Neuron (in vitro differentiated cells): ENCODE results near the gene NMT1.
A peak's percentile ranks its signal among the peaks of the same experiment; 100 is the strongest.

Experiments
- H2AFZ ChIP-seq: one replicate; pipeline ENCODE4 v1.6.1; 2013; ENCODE audit warnings: low read depth, mild to moderate bottlenecking, inconsistent platforms, low read length, moderate library complexity
- H3K27me3 ChIP-seq: one replicate; pipeline ENCODE4 v1.6.1; 2013; ENCODE audit warnings: low read length; ENCODE audit not compliant: insufficient read depth
- H3K36me3 ChIP-seq: one replicate; pipeline ENCODE4 v1.6.1; 2013; ENCODE audit warnings: low read length; ENCODE audit not compliant: insufficient read depth
- H3K4me1 ChIP-seq: one replicate; pipeline ENCODE4 v1.6.1; 2013; ENCODE audit warnings: low read length; ENCODE audit not compliant: insufficient read depth
- H3K4me3 ChIP-seq: 2 replicates; pipeline ENCODE4 v1.5.1; 2013; ENCODE audit warnings: mild to moderate bottlenecking, low read length, moderate library complexity
- H3K9me3 ChIP-seq: one replicate; pipeline ENCODE4 v1.6.1; 2013; ENCODE audit warnings: low read length

The NMT1 gene

DNA sequence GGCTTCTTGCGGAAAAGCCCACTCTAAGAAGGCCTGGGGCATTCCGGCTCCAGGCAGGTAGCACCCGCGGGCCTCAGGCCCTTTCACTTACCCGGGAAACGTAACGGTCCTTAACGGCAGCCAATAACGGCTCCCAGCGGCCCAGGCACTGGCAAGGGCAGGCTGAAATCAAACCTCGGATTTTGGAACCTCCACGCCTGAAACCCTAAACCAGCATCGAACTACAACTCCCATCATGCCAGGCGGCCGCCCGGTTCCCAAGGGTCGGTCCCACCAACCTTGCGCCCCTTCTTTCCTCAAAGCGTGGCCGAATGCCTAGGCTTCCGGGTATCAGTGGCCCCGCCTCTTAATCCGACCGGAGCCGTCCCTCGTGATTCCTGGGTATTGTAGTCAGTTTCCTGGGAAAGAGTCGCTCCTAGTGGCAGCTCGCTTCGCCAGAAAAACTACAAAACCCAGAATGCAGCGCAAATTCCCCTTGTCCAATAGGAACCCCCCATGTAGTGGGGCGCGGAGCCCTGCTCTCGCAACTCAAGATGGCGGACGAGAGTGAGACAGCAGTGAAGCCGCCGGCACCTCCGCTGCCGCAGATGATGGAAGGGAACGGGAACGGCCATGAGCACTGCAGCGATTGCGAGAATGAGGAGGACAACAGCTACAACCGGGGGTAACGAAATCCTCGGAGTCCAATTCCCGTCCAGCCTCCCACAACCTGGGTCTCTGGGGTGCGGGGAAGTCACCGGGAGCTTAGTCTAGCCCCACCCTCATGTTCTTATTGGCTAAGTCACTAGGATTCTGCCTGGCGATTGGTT, at the start of gene NMT1:
Gene NMT1, plus strand, starts transcription at position 521 of the 809 bp plus-strand sequence. Its CDS starts 13 bp downstream, at position 534.
- Histone ChIP-seq H3K9me3 (no peaks in the 10 kb centered on the region), H2AFZ (peak within 1 kb of the TSS; percentile 55), H3K4me3 (peak within 1 kb of the TSS; percentile 85), H3K36me3 (no peaks in the 10 kb centered on the region), H3K4me1 (peaks cover 7% of the 10 kb centered on the region), H3K27me3 (no peaks in the 10 kb centered on the region)

- no peak overlapping the region for H3K4me3 ChIP-seq
- no peaks in the 10 kb centered on the region for H3K9me3 ChIP-seq
- H3K27me3 ChIP-seq, result no peaks in the 10 kb centered on the region
- H3K36me3 ChIP-seq, result no peaks in the 10 kb centered on the region
- peaks cover 18% of the 10 kb centered on the region for H3K4me1 ChIP-seq
- H2AFZ ChIP-seq, result no peak overlapping the region
Measured at GRCh38 chr17:45011767-45012166, 49.4 kb upstream of the NMT1 start.

- H3K27me3 ChIP-seq, result no peaks in the 10 kb centered on the region
- no peaks in the 10 kb centered on the region for H3K36me3 ChIP-seq
- H3K4me1 ChIP-seq, result peaks cover 17% of the 10 kb centered on the region
- no peak overlapping the region for H3K4me3 ChIP-seq
- no peaks in the 10 kb centered on the region for H3K9me3 ChIP-seq
- H2AFZ ChIP-seq, result no peak overlapping the region
Measured at GRCh38 chr17:45013021-45013997, 47.8 kb upstream of the NMT1 start.

- H3K4me3 ChIP-seq, result no peak overlapping the region
- no peak overlapping the region for H2AFZ ChIP-seq
- no peaks in the 10 kb centered on the region for H3K9me3 ChIP-seq
- no peaks in the 10 kb centered on the region for H3K27me3 ChIP-seq
- H3K36me3 ChIP-seq, result no peaks in the 10 kb centered on the region
- peaks cover 23% of the 10 kb centered on the region for H3K4me1 ChIP-seq
Measured at GRCh38 chr17:45016237-45016636, 44.9 kb upstream of the NMT1 start.

DNA sequence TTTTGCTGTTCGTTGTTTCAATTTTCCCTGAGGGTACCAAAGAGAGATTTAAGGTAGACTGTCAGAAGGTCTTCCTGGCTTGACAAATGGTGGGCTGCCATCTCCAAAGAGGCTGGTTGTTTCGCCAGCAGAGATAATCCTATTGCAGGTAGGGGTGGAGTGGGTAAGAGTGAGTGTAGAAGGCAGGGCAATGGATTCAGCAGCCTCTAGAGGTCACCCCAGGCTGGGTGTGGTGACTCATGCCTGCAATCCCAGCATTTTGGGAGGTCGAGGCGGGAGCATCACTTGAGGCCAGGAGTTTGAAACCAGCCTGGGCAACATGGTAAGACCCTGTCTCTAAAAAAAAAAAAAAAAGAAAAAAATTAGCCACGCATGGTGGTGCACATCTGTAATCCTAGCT, 44.3 kb upstream of the NMT1 start:
- Histone ChIP-seq H2AFZ (no peak overlapping the region), H3K4me3 (no peak overlapping the region), H3K4me1 (peaks cover 23% of the 10 kb centered on the region), H3K27me3 (no peaks in the 10 kb centered on the region), H3K9me3 (no peaks in the 10 kb centered on the region), H3K36me3 (no peaks in the 10 kb centered on the region)

DNA sequence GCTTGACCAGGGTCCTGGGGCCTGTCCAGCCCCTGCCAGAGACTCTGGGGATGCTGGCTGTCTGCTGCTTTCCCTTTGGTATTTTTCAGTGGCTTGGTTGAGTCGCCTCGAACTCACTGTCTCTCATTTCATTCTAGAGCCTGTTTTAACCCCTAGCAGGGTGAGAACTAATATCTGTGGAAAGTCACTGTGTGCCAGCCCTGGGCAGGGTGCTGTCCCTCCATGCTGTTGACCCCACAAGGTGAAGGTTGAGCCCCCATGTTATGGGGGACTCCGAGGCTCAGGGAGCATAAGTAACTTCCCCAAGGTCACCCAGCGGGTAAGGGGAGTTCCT, 42.6 kb upstream of the NMT1 start:
- Histone ChIP-seq H3K36me3 (peaks cover under 1% of the 10 kb centered on the region), H3K9me3 (no peaks in the 10 kb centered on the region), H3K4me1 (peaks cover 16% of the 10 kb centered on the region), H2AFZ (peak overlapping the region; percentile 35), H3K4me3 (peak overlapping the region; percentile 37), H3K27me3 (no peaks in the 10 kb centered on the region)

DNA sequence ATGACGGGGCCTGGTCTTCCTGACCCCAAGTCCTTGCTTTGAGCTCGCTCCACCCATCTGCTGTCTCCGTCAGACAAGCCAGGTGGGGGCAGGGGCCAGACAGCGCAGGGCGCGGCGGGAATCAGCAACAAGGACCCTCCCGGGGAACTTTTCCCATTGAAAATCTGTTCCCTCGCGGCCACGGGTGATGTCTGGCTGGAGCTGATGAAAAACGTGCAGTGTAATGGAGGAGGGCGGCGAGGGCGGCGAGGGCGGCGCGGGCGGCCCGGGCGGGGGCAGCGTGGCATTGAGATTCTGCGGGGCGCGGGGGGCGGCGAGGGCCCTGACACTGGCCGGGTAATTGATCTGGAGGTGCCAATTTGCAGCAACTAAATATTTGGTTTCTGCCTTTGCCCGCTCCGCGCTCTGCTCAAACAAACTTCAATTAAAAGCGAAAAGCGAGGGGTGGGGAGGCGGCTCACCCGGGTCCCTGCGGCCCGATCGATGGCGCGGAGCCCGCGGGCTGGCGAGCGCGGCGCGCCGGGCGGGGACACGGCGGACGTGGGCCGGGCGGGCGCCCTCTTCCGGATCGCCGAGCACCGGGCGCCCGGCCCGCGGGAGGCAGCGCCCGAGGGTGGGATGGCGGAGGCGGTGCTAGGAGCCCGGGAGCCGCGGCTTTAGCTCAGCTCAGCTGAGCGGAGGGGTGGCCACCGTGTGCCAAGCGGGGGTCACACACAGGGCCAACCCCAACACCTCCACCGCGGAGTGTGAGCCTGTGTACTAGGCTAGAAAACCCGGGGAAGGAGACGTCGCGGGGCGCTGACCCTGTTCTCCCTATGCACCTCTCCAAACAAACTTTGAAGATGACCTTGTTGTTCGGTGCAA, 42.0 kb upstream of the NMT1 start:
- Histone ChIP-seq H3K36me3 (peaks cover 6% of the 10 kb centered on the region), H3K4me1 (peaks cover 13% of the 10 kb centered on the region), H3K27me3 (no peaks in the 10 kb centered on the region), H3K4me3 (peak overlapping the region; percentile 37), H2AFZ (peak overlapping the region; percentile 35), H3K9me3 (no peaks in the 10 kb centered on the region)

DNA sequence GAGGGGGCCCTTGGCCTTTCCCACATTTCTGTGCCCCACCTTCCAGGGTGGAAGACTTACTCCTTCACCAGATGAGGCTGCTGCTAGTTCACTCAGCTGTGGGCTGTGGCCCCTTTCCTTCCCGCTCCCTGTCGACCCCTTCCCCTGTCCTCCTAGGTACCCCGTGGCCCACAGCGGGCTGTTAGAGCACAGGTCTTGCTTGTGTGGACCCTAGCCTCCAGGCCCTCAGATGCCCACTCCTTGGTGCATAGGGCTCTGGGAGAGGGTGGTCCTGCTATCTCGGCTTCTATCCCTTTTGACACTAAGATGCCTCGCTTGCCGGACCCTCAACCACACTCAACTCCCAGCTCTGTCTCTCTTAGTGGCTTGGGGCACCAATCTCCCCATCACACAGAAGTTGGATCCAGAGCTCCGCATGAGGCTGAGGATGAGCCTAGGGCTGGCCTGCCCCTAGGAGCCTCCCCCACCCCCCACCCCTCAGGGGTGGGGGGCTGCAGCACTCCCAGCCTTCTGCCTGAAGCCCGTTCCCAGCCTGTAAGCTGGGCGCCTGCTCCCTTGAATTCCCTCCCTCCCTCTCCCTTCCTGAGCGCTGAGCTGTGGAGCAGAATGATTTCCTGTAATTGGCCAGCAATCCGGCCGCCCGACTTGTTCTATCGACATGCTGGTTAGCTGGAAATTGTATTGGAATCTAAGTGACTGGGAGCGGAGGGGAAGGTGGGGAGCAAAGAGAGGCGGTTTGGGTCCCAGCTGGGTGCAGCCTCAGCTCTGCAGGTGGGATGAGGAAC, 40.6 kb upstream of the NMT1 start:
- Histone ChIP-seq H3K4me1 (peaks cover 13% of the 10 kb centered on the region), H3K36me3 (peaks cover 19% of the 10 kb centered on the region), H3K9me3 (no peaks in the 10 kb centered on the region), H3K4me3 (no peak overlapping the region), H3K27me3 (no peaks in the 10 kb centered on the region), H2AFZ (no peak overlapping the region)

- Histone ChIP-seq H3K4me3 (no peak overlapping the region), H3K27me3 (no peaks in the 10 kb centered on the region), H2AFZ (no peak overlapping the region)
Measured at GRCh38 chr17:45021607-45022287, 39.4 kb upstream of the NMT1 start.

GRCh38 chr17:45022288-45022648, 38.8 kb upstream of the NMT1 start:
- no peak overlapping the region for H2AFZ ChIP-seq
- no peaks in the 10 kb centered on the region for H3K27me3 ChIP-seq
- peaks cover 27% of the 10 kb centered on the region for H3K36me3 ChIP-seq
- peaks cover 9% of the 10 kb centered on the region for H3K4me1 ChIP-seq
- no peaks in the 10 kb centered on the region for H3K9me3 ChIP-seq
- no peak overlapping the region for H3K4me3 ChIP-seq

More at GRCh38 chr17:45021607-45022287, 39.4 kb upstream of the NMT1 start:
- H3K4me1 ChIP-seq, result peaks cover 9% of the 10 kb centered on the region
- no peaks in the 10 kb centered on the region for H3K9me3 ChIP-seq
- peaks cover 23% of the 10 kb centered on the region for H3K36me3 ChIP-seq

DNA sequence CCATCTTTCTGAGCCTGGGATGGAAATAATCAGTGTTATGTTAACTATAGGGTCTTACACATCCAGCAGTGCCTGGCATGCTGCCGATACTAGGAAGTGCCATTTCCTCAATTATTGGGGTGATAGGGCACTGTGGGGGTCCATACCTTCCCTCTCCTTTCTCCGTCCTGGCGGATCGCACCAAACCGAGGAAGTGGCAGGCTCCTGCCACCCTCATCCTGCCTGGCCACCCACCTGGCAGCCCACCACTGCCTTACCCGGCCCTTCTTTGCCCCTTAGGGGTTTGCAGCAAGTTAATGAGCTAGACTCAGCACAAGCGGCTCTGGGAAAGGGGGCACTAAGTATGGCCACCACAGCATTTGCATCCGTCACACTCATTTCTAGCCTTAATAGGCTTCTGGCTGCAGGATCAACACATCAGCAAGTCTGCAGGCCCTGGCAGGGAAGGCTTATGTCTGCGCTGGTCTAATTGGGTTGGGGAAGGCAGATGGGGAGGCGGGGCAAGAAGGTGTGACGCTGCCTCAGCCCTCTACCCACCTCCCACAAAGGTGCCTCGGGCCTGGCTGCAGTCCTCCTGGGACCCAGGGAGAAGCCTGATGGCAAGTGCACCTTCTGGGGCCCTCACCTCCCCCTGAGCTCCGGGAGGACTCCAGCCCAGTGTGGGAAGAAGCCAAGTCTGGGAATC, 38.3 kb upstream of the NMT1 start:
- H3K4me3 ChIP-seq, result no peak overlapping the region
- no peak overlapping the region for H2AFZ ChIP-seq
- H3K27me3 ChIP-seq, result no peaks in the 10 kb centered on the region
- peaks cover 27% of the 10 kb centered on the region for H3K36me3 ChIP-seq
- H3K9me3 ChIP-seq, result no peaks in the 10 kb centered on the region
- H3K4me1 ChIP-seq, result peaks cover 9% of the 10 kb centered on the region
